Endothelial cell of umbilical vein (primary cell): ENCODE results near the gene TTLL10.

Experiments used
- EZH2 ChIP-seq: IDR thresholded peaks from 2 replicates; pipeline ENCODE4 v1.6.1; 2012; ENCODE audit warnings: borderline replicate concordance, low read depth, mild to moderate bottlenecking, moderate library complexity, low read length, inconsistent platforms; ENCODE audit not compliant: severe bottlenecking
- FOS ChIP-seq: IDR thresholded peaks from 2 replicates; pipeline ENCODE4 v1.6.1; 2011; ENCODE audit warnings: mild to moderate bottlenecking, low read length, moderate library complexity, borderline replicate concordance; ENCODE audit not compliant: insufficient read depth
- GATA2 ChIP-seq: IDR thresholded peaks from 2 replicates; pipeline ENCODE4 v1.7.0; 2011; ENCODE audit warnings: low read depth, mild to moderate bottlenecking, moderate library complexity, mixed read lengths, low read length; ENCODE audit not compliant: insufficient read length, insufficient read depth
- JUN ChIP-seq: IDR thresholded peaks from 2 replicates; pipeline ENCODE4 v1.6.1; 2011; ENCODE audit warnings: borderline replicate concordance, low read depth; ENCODE audit not compliant: insufficient read length, insufficient read depth
- MYC ChIP-seq: IDR thresholded peaks from one replicate; pipeline ENCODE4 v1.6.1; 2011; ENCODE audit warnings: mild to moderate bottlenecking, low read depth, low read length
- POLR2A ChIP-seq: IDR thresholded peaks from 2 replicates; pipeline ENCODE4 v1.6.1; 2012; ENCODE audit warnings: low read depth, mild to moderate bottlenecking, control low read depth, low read length
- POLR2AphosphoS5 ChIP-seq: IDR thresholded peaks from 2 replicates; pipeline ENCODE4 v1.6.1; 2012; ENCODE audit warnings: low read depth, mild to moderate bottlenecking, control low read depth, low read length, moderate library complexity; ENCODE audit not compliant: insufficient read depth
- TF ChIP-seq, protein P1 (sequence below), 2 donors: IDR thresholded peaks; 1 replicate in 1 of 2; 2 replicates in 1 of 2; pipeline ENCODE4 v1.5.1; 2011; ENCODE audit warnings: low read length in 2 of 2, mild to moderate bottlenecking in 2 of 2, moderate library complexity in 2 of 2, control low read depth in 1 of 2, inconsistent platforms in 1 of 2, low read depth in 1 of 2; ENCODE audit not compliant: insufficient read depth in 1 of 2; ENCODE audit errors: extremely low read depth in 1 of 2
- TF ChIP-seq, protein P2 (sequence below): IDR thresholded peaks from 2 replicates; pipeline ENCODE4 v1.6.1; 2011; ENCODE audit not compliant: insufficient read depth, insufficient read length

DNA sequence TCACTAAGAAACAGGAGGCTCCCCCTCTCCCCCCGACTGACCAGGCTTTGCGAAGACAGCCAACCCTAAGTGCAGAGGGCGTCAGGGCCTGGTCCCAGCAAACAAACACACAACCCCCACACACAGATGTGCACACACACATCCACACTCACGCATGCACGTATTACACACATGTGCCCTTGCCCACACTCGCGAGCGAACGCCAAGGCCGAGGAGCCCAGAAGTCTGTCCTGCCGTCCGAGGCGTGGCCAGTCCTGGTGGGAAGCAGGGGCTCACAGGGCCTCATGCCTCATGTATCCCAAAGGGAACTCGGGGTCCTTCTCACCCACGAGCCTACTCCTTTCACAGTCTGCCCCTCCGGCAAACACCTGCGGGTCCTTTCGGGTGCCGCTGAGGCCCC, 56.1 kb downstream of the TTLL10 start:
- TF ChIP-seq POLR2AphosphoS5 (no peak), EZH2 (no peak), POLR2A (no peak), JUN (no peak), GATA2 (no peak), MYC (no peak), FOS (no peak)
- TF ChIP-seq, protein P1, sequence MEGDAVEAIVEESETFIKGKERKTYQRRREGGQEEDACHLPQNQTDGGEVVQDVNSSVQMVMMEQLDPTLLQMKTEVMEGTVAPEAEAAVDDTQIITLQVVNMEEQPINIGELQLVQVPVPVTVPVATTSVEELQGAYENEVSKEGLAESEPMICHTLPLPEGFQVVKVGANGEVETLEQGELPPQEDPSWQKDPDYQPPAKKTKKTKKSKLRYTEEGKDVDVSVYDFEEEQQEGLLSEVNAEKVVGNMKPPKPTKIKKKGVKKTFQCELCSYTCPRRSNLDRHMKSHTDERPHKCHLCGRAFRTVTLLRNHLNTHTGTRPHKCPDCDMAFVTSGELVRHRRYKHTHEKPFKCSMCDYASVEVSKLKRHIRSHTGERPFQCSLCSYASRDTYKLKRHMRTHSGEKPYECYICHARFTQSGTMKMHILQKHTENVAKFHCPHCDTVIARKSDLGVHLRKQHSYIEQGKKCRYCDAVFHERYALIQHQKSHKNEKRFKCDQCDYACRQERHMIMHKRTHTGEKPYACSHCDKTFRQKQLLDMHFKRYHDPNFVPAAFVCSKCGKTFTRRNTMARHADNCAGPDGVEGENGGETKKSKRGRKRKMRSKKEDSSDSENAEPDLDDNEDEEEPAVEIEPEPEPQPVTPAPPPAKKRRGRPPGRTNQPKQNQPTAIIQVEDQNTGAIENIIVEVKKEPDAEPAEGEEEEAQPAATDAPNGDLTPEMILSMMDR (IDR thresholded peaks at IDR 0.05; ENCODE audit: extremely low read depth in 1 of 2, insufficient read depth in 1 of 2, low read depth in 1 of 2, low read length in 2 of 2) = no peak
- TF ChIP-seq, protein P2, sequence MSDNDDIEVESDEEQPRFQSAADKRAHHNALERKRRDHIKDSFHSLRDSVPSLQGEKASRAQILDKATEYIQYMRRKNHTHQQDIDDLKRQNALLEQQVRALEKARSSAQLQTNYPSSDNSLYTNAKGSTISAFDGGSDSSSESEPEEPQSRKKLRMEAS = no peak
